Stimulated activated naive CD4-positive, alpha-beta T cell treated with Interleukin-2 at 50 U/mL for 16 hours (primary cell): ENCODE measurements around the gene ALLC.

Experiments
- DNase-seq: peaks from one replicate; lab custom pipeline; 2025; lab: John Stamatoyannopoulos, UW

The ALLC gene

DNA sequence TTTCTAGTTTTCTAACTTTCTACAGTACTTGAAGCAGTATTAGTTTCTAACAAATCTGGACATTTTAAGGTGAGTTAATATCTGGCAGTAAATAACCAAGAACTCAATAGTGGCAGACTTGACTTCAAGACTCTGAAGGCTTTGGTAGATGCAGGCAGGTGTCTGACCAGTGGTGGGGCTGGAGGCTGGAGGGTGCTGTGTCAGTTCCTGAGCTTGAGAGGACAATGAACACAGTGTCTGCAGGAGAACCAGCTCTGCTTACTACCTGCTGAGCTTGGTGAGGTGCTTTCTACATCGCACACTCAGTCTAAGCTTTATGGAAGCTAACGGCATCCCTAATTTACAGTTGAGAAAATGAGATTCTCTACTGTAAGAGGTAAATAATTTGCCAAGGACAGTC lies 21.2 kb downstream of the ALLC start:
- no peak for DNase-seq

DNA sequence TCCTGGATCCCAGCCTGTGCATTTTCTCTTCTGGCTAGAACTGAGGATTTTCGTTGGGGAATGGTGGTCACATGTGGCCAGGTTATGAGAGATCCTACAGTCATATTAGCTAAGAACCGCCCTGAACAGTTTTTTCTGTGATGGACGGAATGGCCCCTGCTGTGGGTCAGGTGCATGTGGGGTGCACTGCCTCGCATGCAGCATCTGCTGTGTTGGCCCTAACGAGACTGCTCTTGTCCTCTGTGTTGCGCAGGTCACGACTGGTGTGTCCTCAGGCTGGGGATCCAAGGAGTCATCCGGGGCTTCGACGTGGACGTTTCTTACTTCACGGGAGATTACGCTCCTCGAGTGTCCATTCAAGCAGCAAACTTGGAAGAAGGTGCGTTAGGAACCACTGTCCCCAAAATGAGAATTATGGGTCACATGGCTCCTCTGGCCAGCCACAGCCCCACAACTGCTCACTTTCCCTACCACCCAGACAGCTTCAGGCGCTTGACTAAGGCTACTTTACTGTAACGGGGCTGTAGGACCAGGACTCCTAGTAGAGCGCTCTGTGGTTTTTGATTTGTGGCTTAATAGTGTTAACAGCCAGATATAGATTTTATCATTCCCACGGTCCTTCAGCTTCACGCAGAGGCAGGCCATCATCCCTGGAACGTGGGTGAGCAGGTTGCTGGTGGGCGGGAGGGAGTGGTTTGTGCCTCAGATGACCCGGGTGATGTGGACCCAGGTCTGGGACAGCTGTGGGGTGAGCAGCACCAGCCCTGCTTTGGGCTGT lies 21.8 kb downstream of the ALLC start:
- no peak for DNase-seq

DNA sequence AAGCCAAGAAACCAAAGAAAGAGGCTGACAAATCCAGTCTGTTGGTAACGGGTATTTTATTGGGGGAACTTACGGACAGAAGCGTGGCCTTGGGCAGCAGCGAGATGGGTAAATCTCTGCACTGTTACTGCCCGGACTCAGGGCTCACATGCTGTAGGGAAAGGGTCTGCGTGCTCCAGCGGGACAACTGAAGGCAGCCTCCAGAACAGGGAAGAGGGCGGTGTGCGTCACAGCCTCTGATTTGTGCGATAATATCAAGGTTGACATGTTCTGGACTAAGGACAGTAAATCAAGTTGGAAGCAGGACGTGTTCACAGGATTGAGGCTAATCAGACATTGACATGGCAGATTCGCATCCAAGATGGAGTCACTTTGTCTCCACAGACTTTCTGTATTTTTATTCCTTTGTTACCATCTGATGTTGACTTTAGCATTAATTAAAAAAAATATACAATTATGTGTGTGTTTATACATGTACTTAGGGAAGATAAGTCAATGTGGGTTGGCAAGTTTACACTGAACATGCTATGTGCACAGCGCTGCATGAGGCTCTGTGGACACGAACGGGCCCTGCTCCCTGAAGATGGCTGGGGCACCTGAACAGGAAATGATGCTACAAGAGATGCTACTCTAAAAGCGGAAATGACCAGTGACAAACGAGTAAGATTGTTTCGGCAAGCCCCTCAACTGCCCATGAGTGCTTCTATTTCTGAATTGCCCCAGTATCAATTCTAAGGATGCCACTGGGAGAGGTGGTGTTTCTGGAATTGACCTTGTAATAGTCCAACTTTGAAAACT lies 22.7 kb downstream of the ALLC start:
- no peak for DNase-seq

DNA sequence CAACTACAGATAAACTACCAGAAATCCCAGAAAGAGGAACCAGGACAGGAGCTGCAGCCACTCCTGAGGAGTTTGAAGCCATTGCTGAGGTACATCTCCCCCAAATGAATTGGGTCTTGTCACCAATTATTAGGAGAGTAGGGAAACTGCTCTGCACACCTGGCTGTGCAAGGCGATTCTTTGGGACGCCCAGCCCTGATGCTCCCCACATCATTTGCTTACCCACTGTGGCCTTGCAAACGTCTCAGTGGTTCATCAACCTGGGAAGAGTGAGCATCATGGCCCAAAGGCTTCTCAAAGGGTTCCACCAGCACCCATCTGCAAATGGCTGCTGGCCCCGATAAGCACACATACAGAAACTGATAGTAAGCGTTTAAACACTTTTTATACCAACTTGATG lies 23.6 kb downstream of the ALLC start:
- no peak for DNase-seq

DNA sequence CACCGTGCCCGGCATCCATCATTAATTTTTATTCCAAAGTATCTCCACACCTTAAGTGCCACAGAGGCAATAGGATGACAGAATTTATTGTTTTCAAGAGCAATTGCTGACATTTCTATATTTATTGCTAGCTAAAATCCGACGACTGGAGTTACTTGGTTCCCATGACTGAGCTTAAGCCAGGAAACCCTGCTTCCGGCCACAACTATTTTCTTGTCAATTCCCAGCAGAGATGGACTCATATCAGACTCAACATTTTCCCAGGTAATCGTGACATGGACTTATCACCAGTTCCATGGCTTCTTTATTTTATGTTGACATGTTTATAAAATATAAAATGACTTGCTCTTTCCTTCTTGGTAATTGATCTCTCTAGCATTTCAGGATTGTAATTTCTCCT lies 24.8 kb downstream of the ALLC start:
- no peak for DNase-seq

DNA sequence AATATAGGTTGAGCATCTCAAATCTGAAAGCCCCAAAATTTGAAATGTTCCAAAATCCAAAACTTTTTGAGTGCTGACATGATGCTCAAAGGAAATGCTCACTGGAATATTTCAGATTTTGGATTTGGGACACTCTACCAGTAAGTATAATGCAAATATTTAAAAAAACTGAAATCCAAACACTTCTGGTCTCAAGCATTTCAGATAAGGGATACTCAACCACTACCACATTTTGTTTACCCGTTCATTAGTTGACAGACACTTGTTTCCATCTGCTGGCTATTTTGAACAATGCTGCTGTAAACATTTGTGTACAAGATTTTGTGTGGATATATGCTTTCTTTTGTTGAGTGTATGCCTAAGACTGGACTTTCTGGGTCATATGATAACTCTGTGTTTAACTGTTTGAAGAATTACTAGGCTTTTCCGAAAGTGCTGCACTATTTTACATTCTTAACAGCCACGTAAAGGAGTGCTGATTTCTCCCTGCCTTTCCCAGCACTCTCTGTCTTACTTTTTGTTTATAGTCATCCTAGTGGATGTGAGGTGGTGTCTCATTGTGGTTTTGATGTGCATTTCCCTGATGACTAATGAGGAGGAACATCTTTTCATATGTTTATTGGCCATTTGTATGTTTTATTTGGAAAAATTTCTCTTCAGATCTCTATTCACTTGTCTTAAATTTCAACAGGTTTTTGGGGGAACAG lies 25.9 kb downstream of the ALLC start:
- no peak for DNase-seq

DNA sequence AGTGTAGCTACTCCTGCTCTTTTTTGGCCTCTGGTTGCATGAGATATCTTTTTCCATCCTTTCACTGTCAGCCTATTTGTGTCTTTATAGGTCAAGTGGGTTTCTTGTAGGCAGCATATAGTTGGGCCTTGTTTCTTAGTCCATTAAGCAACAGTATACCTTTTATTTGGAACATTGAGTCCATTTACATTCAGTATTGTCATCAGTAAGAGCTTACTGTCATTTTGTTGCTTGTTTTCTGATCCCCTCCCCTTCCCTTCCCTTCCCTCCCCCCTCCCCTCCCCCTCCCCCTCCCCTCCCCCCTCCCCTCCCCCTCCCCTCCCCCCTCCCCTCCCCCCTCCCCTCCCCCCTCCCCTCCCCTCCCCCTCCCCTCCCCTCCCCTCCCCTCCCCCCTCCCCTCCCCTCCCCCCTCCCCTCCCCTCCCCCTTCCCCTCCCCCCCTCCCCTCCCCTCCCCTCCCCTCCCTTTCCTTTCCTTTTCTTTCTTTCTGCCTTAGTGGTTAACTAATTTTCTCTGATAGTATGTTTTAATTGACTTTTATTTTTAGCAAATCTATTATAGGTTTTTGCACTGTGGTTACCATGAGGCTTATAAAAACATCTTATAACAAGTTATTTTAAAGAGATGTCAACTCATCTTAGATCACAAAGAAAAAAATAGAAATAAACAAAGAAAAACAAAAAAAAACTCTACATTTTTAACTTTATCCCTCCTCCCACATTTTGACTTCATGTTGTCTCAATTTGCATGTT lies 32.2 kb downstream of the ALLC start:
- no peak for DNase-seq

DNA sequence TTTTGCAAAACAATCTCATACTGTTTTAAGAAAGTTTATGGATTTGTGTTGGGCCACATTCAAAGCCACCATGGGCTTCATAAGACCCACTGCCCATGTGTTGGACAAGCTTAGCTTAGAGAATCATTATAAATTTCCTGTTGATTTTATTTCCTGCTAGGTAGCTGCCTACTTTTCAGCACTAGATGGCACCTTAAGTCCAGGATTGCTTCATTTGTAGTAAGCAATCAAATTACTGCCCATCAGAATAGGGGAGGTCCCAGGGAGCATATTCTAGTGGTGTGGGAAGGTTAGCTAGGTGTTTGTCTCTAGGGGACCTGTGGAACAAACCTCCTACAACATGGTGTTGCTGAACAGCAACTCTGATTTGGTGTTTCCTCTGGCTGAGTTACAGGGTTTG lies 34.4 kb downstream of the ALLC start:
- no peak for DNase-seq

DNA sequence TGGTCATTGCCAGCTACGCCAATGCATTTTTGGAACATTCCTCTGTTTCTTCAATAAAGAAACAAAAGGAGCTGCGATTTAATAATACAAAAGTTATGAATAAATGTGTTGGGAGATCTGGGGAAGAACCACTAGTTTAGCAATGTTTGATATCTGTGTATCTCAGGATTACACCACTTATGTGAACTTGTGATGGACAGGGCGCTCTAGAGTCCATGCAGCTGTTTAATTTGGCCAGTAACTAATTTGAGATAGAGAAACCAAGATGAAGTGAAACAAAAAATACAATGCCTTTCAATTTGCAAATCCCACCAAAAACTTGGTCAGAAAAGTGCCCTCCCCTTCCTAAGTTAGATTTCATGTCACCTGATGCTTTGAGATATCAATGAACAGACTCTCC lies 38.5 kb downstream of the ALLC start:
- no peak for DNase-seq

DNA sequence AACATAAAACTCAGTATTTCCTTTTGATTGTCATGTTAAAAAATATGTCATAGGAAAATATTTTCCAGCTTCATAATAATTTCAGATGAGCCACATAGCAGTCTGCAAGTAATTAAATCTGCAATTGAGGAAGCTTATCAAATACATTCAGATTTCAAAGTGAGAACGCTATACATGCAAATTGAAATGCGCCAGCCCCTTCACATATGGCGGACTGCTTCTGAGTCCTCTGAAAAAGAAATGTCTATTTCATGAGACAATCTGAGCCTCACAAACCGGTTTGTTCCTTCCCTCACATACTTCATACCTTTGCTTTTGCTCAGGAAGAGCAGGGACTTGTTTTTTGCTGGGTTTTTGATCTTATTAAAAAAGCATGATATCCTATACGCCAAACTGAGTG lies 43.1 kb downstream of the ALLC start:
- no peak for DNase-seq

DNA sequence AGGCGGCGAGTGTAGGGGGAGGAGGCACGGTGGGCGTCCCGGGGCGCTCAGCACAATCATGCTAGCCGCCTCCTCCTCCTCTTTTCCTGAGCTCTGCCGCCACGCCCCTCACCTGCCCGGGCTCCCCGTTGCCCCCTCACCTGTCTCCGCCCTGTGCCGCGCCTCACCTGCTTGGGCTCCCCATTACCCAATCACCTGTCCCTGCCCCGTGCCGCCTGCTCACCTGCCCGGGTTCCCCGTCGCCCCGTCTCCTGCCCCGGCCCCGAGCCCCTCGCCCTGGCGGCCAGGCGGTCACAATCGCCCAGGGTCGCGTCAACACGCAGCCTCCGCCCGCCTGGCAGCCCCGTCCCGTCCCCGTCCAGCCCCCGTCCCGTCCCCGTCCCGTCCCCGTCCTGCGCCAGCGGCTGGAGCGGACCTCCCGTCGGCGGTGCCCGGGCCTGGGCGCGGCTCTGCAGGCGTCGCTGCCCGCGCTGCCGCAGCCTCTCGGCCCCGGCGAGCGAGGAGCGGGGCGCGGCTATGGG lies 45.3 kb downstream of the ALLC start, which contains the start of gene DCDC2C:
Gene DCDC2C (plus strand): TSS at position 340 of the 521 bp plus-strand sequence. CDS start 177 bp downstream, at position 517.
- no peak for DNase-seq

DNA sequence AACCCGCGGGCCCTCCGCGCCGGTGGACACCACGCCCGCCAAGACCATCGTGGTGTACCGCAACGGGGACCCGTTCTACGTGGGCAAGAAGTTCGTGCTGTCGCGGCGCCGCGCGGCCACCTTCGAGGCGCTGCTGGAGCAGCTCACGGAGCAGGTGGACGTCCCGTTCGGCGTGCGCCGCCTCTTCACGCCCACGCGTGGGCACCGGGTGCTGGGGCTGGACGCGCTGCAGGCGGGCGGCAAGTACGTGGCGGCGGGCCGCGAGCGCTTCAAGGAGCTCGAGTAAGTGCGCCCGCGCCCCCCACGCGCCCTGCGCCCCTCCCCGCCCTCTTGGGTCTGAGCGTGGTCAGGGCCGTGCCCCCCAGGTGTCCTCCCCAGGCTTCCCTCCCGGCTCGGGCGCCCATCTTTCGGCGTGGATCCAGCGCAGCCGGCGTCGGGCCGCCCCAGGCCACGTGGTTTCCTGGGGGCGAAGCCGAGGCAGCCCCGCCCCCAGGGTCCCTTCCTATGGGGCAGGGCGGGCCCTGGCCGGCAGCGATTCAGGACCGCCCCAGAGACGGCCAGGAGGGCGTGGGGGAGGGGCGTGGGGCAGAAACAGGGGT lies 45.9 kb downstream of the ALLC start:
- no peak for DNase-seq

DNA sequence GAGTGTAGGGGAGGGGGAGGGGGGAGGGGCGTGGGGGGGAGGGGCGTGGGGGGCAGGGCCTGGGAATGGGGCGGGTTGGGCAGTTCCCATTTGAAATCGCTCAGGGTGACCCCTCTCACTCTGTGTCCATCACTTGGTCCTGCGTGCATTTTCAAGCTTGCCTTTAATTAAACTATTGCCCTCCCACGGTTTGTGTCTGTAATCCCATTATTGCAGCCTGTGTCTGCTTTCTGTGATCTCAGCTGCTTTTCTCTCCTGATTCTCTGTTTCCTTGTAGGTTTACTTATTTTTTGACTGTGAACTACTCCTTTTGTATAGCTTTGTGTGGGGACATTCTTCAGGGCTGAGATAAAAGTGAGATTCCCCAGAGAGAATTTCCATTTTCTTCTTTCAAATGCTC lies 46.7 kb downstream of the ALLC start:
- DNase-seq = no peak

DNA sequence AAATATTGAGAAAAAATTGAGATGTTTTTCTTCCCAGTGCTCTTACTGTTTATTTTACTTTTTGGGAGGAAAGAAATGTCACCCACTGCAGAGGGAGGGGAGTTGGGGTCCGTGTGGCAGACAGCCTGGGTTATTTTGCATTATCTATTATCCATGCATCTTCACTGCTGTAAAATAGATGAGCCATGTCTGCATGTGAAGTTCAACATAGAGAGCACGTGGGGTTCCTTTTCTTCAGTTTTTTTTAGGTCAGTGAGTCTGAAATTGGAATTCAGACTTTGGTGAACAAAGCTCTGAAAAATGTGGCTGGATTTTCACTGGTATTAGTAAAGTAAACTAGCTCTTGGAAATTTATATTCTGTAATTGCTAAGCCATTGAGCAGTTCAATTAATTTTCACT lies 47.8 kb downstream of the ALLC start:
- DNase-seq = no peak

DNA sequence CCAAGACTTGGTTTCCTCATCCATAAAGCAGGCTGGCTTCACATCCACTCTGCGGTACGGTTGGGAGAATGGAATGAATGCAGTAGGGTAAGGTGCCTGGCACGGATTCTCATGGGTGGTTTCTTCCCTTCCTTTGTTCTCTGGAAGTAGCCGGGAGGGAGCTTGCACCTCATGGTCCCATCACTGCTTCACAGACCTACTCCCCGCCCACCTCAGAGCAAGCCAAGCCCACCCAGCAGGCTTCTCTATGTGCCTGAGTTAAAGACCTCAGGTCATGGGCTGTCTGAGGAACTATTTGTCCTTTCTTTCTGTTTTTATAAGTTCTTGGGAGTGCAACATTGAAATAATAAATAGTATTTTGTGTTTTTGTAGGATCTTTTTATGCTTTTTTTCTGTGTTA lies 48.9 kb downstream of the ALLC start:
- DNase-seq = no peak

DNA sequence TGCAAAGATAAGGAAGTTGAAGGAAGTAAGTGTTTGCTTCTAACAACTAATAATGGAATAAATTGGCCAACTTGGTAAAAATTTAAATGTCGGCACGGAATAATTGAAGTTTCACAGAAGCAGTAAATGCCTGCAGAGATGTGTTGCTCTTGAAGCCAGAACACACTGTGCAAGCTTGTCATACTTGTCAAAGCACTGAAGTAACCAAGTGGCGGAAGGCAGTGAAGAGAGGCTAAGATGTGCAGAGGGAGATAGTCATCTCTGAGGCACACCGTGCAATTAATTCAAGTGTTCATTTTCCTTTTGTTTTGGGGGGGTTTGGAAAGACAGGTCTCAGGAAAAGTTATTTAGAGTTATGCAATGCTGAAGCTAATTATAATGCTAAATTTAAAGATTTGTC lies 50.6 kb downstream of the ALLC start:
- DNase-seq = no peak

DNA sequence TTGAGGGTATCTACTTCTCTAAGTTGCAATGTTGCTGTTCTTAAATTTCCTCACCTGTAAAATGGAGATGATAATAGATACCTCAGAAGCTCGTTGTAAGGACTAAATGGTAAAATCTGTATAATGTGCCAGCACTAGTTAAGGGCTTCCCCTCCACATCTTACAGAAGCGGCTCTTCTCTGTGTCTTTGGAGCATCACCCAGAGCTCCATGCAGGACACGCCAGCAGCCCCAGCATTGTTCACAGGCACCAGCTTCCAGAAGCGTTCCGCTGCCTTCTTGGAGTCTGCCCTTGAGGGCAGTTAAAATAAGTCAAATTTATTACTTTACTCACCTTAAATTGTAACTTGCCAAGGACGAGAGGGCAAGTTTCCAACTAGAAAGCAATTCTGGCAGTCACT lies 51.2 kb downstream of the ALLC start:
- DNase-seq = no peak

DNA sequence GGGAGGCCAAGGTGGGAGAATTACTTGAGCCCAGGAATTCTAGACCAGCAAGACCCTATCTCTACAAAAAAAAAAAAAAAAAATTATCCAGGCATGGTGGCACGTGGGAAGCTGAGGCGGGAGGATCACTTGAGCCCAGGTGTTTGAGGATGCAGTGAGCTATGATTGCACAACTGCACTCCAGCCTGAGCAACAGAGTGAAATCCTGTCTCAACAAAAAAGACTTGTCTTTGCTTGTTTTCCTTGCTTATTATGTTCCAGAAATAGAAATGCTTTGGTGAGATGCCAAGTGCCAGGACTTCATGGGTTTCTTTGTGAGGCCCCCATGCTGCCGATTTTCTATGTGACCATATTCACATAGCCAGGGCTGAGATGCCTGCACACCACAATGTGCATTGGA lies 54.4 kb downstream of the ALLC start:
- no peak for DNase-seq

DNA sequence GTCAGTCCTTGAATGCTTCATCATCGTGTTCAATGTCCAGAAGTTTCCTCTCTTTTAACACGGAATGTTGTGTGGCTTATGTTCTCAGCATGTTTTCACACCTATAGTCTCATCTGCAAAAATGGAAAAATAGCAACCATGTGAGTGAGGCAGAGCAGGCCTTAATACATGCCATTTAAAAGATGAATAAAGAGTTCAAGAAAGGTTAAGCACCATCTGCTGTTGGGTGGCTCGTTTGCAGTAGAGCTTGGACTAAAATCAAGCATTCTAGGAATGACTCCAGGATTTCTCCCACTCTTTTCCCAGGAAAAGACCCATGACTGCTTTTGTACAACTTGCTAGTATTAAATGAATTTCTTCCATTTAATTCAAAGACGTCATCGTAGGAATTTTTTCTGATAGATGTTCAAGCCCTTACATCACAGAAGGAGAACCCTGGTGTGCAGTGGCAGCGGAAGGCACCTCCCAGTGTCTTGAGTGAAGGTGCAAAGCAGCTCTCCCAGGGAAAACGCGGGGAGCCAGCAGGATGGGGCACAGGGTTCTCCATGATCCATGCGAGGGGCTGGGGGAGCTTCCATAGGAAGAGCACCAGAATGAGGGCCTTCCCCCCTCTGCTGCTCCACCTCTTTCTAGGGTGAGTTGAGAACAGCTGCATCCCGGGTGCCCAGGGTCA lies 55.0 kb downstream of the ALLC start:
- no peak for DNase-seq

DNA sequence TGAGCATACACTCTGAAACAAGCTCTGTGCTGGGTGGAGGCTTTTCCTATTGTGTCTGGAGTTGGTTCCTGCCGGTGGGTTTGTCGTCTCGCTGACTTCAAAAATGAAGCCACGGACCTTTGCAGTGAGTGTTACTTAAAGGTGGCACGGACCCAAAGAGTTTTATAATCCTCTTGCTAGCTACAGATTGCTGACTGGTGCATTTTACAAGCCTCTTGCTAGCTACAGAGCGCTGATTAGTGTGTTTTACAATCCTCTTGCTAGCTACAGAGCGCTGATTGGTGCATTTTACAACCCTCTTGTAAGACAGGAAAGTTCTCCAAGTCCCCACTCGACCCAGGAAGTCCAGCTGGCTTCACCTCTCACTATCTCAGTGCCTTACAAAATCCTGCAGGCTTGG lies 60.7 kb downstream of the ALLC start:
- no peak for DNase-seq

DNA sequence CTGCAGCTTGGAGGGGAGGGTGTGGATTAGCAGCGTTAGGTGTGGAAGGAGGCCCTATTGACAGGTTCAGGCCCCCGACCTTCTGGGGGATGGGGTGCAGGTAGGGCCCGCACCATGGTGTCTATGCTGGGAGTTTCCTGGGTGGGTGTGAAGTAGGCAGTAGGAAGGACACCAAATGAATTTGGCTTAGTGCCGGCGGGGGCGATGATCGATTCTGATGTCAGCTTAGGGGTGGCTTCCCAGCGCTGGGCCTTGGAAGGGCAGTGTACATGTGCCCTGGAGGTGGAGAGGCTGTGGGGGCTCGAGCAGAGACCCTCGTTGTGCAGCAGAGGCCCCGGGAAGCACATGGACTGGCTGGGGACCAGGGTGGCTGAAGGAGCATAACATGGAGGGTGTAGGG lies 67.0 kb downstream of the ALLC start:
- DNase-seq = no peak
